Measurements from ENCODE around the gene FLT3.
A peak's percentile ranks its signal among the peaks of the same experiment; 100 is the strongest.
"Not testable (repeated sequence)": the region's sequence is repeated elsewhere in the genome, so short reads cannot be mapped to it uniquely, and the experiment has no call there.

The FLT3 gene

GRCh38 chr13:28026508-28026907 lies 73.9 kb downstream of the FLT3 start:
- TF ChIP-seq CTCF (IDR thresholded peaks at IDR 0.05; ENCODE audit: low read depth, low read length, missing control alignments) = no peak
- no peak overlapping the region for H3K4me3 ChIP-seq (ENCODE audit: low read depth, low read length)
- no peak for DNase-seq (ENCODE audit: low read depth)

DNA sequence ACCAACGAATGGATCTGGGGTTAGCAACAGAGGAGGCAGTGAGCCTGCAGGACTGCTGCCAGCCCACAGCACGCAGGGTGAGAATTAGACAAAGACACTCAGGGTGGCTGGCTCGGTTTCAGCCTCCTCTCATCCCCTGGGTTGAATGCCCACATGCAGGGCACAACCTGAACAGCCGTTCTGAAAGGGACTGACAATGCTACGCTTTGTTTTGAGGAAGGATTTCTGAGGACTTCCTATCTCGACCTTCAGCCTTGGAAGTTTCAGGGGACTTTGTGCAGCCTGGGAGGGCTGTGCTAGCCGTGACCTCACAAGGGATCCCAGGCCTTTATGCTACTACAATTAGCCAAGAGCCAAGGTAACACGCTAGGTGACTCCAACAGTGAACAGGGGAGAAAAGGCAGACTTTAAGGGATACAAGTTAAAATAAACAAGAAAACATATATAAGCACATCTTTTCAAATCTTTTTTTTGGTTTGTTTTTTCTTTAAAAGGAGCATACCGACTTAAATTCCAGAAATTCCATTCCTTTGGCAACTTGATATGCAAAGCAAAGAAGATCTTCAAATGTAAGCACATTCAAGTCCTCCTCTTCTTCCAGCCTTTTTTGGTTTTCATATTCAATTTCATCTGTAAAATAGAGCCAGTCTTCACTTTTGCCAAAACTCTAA lies 77.4 kb downstream of the FLT3 start:
- H3K4me3 ChIP-seq (ENCODE audit: low read depth, low read length) = no peak overlapping the region
- DNase-seq (ENCODE audit: low read depth) = no peak
- no peak for TF ChIP-seq CTCF (IDR thresholded peaks at IDR 0.05; ENCODE audit: low read depth, low read length, missing control alignments)

GRCh38 chr13:28014301-28014700 lies 86.1 kb downstream of the FLT3 start:
- H3K4me3 ChIP-seq (ENCODE audit: low read depth, low read length) = no peak overlapping the region
- TF ChIP-seq CTCF (IDR thresholded peaks at IDR 0.05; ENCODE audit: low read depth, low read length, missing control alignments) = no peak
- DNase-seq (ENCODE audit: low read depth) = no peak

DNA sequence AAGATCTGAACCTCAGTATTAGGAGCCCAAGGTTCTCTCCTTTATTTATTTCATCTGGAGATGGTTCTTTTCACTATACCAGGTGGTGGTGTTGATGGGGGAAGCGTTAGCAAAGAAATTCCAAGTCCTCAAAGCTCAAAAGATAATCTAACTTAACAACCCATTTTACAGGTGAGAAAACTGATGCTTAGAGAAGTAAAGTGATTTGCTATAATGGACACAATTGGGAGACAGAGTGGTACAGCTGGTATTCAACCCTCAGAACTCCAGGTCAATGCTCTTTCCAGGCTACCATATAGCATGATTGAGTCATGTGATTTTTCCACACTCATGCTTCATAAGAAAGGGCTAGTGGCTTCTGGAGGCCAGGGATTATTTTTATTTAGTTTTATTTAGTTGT lies 86.9 kb downstream of the FLT3 start:
- H3K4me3 ChIP-seq (ENCODE audit: low read depth, low read length) = no peak overlapping the region
- no peak for TF ChIP-seq CTCF (IDR thresholded peaks at IDR 0.05; ENCODE audit: low read depth, low read length, missing control alignments)
- DNase-seq (ENCODE audit: low read depth) = no peak

GRCh38 chr13:28012896-28013295 lies 87.5 kb downstream of the FLT3 start:
- H3K4me3 ChIP-seq (ENCODE audit: low read depth, low read length) = no peak overlapping the region
- peak; percentile 69 for DNase-seq (ENCODE audit: low read depth)
- TF ChIP-seq CTCF (IDR thresholded peaks at IDR 0.05; ENCODE audit: low read depth, low read length, missing control alignments) = no peak

DNA sequence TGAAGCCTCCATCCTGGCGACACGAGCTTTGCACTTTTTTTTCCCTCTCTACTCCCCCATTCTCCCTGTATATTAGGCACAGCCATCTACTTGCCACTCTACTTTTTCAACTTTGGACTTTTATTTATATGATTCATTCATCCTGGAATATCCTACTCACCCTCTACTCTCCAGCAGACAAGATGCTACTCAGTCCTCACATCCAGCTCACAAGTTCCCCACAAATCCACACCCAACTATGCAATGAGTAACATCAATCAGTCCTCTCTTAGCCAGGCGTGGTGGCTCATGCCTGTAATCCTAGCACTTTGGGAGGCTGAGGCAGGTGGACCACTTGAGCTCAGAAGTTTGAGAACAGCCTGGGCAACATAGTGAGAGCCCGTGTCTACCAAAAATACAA lies 88.0 kb downstream of the FLT3 start:
- H3K4me3 ChIP-seq (ENCODE audit: low read depth, low read length) = no peak overlapping the region
- no peak for DNase-seq (ENCODE audit: low read depth)
- TF ChIP-seq CTCF (IDR thresholded peaks at IDR 0.05; ENCODE audit: low read depth, low read length, missing control alignments) = no peak

- H3K4me3 ChIP-seq (ENCODE audit: low read depth, low read length) = no peak overlapping the region
- no peak for DNase-seq (ENCODE audit: low read depth)
- no peak for TF ChIP-seq CTCF (IDR thresholded peaks at IDR 0.05; ENCODE audit: low read depth, low read length, missing control alignments)
These were observed 90.3 kb downstream of the FLT3 start for GRCh38 chr13:28010046-28010445.

GRCh38 chr13:28005016-28005415 lies 95.4 kb downstream of the FLT3 start:
- H3K4me3 ChIP-seq (ENCODE audit: low read depth, low read length); DNase-seq (ENCODE audit: low read depth): not testable (repeated sequence)
